Prostate gland (tissue), 2 donors: ENCODE data around the gene TNS3. TPM values are rescaled to one million over a fixed set of nuclear protein-coding genes. Genes with fewer than 3 reads are reported as not detected.

ENCODE experiments used
- DNase-seq: peaks from one replicate; pipeline ENCODE4 v3.0.0-alpha.2; 2019; ENCODE audit warnings: low spot score
- H3K27ac ChIP-seq, 2 donors: fragments of 200-600 bp; sonication (generic); 2 replicates each; pipeline ENCODE4 v1.5.1; 2017 to 2019
- H3K27me3 ChIP-seq: fragments of 200-600 bp; sonication (generic); replicated peaks from 2 replicates; pipeline ENCODE4 v1.5.1; 2019; ENCODE audit not compliant: insufficient read depth
- H3K36me3 ChIP-seq, 2 donors: fragments of 200-600 bp; sonication (generic); 1 replicate in 1 of 2; 2 replicates in 1 of 2; pipeline versions ENCODE4 v1.5.1 to v1.8.1; 2017 to 2019
- H3K4me1 ChIP-seq: fragments of 200-600 bp; sonication (generic); replicated peaks from 2 replicates; pipeline ENCODE4 v1.5.1; 2019
- H3K4me3 ChIP-seq, 2 donors: fragments of 200-600 bp; sonication (generic); 2 replicates each; pipeline ENCODE4 v1.5.1; 2017 to 2019
- H3K9me3 ChIP-seq: fragments of 200-600 bp; sonication (generic); 2 replicates; pipeline ENCODE4 v1.5.1; 2017
- CTCF ChIP-seq, 4 experiments: fragments of 200-600 bp in 2 of 4; fragments of 450-650 bp in 2 of 4; sonication (generic) in 2 of 4; IDR thresholded peaks; 1 replicate in 3 of 4; 2 replicates in 1 of 4; pipeline ENCODE4 v1.5.1; 2016 to 2019; ENCODE audit warnings: antibody characterized with exemption in 4 of 4, mild to moderate bottlenecking in 2 of 4, moderate library complexity in 2 of 4
- POLR2A ChIP-seq: fragments of 450-650 bp; IDR thresholded peaks from one replicate; pipeline ENCODE4 v1.6.1; 2016; ENCODE audit warnings: antibody characterized with exemption, mild to moderate bottlenecking
- POLR2AphosphoS5 ChIP-seq: sonication (generic); formaldehyde crosslinking; IDR thresholded peaks from one replicate; pipeline ENCODE4 v1.6.1; 2017; ENCODE audit warnings: antibody characterized with exemption
- WGBS: methylation state at CpG from one replicate; pipeline ENCODE4 v1.1.5; 2018; 5-methylcytosine and 5-hydroxymethylcytosine counted together
- intact Hi-C: fragments of 100-400 bp; cut with DNase I; formaldehyde crosslinking; loops from one replicate; pipeline ENCODE4 v1.14.2; 2022
- total RNA-seq, 2 donors: library from RNA; depleted of rRNA; stranded (reverse); fragments of >200 nt; gene quantifications; one replicate each; pipeline ENCODE4 v1.1.0, GENCODE V29; 2016

The TNS3 gene
- total RNA-seq, 2 donors from 2014 or later: 19.5 to 95.8 TPM

GRCh38 chr7:47488969-47489342, 93.0 kb downstream of the TNS3 start:
- no peak for TF ChIP-seq CTCF (IDR thresholded peaks at IDR 0.05)
- no peak for TF ChIP-seq POLR2A
- TF ChIP-seq POLR2AphosphoS5: no peak

GRCh38 chr7:47488201-47488968, 93.5 kb downstream of the TNS3 start:
- intact Hi-C loops: no loop called here
- Histone ChIP-seq H3K36me3 (no peaks in the 10 kb centered on the region), H3K27ac (no peak overlapping the region), H3K9me3 (no peaks in the 10 kb centered on the region), H3K4me3 (no peak overlapping the region), H3K27me3 (no peaks in the 10 kb centered on the region), H3K4me1 (no peaks in the 10 kb centered on the region)
- no peak for TF ChIP-seq POLR2AphosphoS5
- no peak for TF ChIP-seq POLR2A
- TF ChIP-seq CTCF (IDR thresholded peaks at IDR 0.05): no peak
- 87% methylated on average over 12 of the region's 12 CpGs for WGBS
- DNase-seq: no peak

More at GRCh38 chr7:47488969-47489342, 93.0 kb downstream of the TNS3 start:
- Histone ChIP-seq H3K36me3 (no peaks in the 10 kb centered on the region), H3K27ac (no peak overlapping the region), H3K4me1 (no peaks in the 10 kb centered on the region), H3K27me3 (no peaks in the 10 kb centered on the region), H3K4me3 (no peak overlapping the region), H3K9me3 (no peaks in the 10 kb centered on the region)
- 94% methylated on average over 8 of the region's 8 CpGs for WGBS
- intact Hi-C loops: no loop called here
- no peak for DNase-seq

GRCh38 chr7:47485640-47486435, 96.1 kb downstream of the TNS3 start:
- no peak overlapping the region for H3K4me3 ChIP-seq
- intact Hi-C loops: no loop called here
- no peaks in the 10 kb centered on the region for H3K36me3 ChIP-seq
- H3K9me3 ChIP-seq: no peaks in the 10 kb centered on the region
- 62% methylated on average over 9 of the region's 9 CpGs for whole genome bisulfite sequencing
- no peaks in the 10 kb centered on the region for H3K4me1 ChIP-seq
- TF ChIP-seq POLR2AphosphoS5 (no peak), CTCF (IDR thresholded peaks at IDR 0.05) (no peak), POLR2A (no peak)
- H3K27ac ChIP-seq: no peak overlapping the region
- no peaks in the 10 kb centered on the region for H3K27me3 ChIP-seq
- DNase-seq: no peak

- WGBS: 67% methylated on average over 17 of the region's 17 CpGs
- DNase-seq: no peak
- H3K4me1 ChIP-seq: no peaks in the 10 kb centered on the region
- no peak for TF ChIP-seq CTCF (IDR thresholded peaks at IDR 0.05)
- no peak for TF ChIP-seq POLR2AphosphoS5
- TF ChIP-seq POLR2A: no peak
- no peak overlapping the region for H3K4me3 ChIP-seq
- H3K36me3 ChIP-seq: no peaks in the 10 kb centered on the region
- H3K9me3 ChIP-seq: no peaks in the 10 kb centered on the region
- intact Hi-C loops: no loop called here
- no peak overlapping the region for H3K27ac ChIP-seq
- no peaks in the 10 kb centered on the region for H3K27me3 ChIP-seq
These were observed 96.8 kb downstream of the TNS3 start for GRCh38 chr7:47484923-47485639.
